Right lobe of liver (tissue), 6 donors: ENCODE measurements around the gene TBXT. TPM values are rescaled to one million over a fixed set of nuclear protein-coding genes. Genes with fewer than 3 reads are reported as not detected.
"Not testable (repeated sequence)": the region's sequence is repeated elsewhere in the genome, so short reads cannot be mapped to it uniquely, and the experiment has no call there.

Experiments used
- ATAC-seq, 4 donors: fragments of 200-7000 bp; cut with Tn5 transposase; one replicate each; pipeline ENCODE4 v1.9.1; 2020; ENCODE audit warnings: mild to moderate bottlenecking in 4 of 4, moderate library complexity in 4 of 4
- DNase-seq, 3 donors: peaks; one replicate each; pipeline ENCODE4 v3.0.0-alpha.2; 2020
- H3K27ac ChIP-seq, 3 donors: fragments of 200-600 bp; one replicate each; pipeline ENCODE4 v1.8.0; 2022
- H3K27me3 ChIP-seq, 2 donors: fragments of 200-600 bp; one replicate each; pipeline ENCODE4 v1.8.0; 2022
- H3K36me3 ChIP-seq, 4 donors: fragments of 200-600 bp; sonication (generic) in 1 of 4; one replicate each; pipeline versions ENCODE4 v1.5.1 to v1.8.0; 2017 to 2022; ENCODE audit warnings: control low read depth in 1 of 4
- H3K4me1 ChIP-seq, 4 donors: fragments of 200-600 bp; sonication (generic) in 1 of 4; one replicate each; pipeline versions ENCODE4 v1.5.1 to v1.8.0; 2017 to 2022; ENCODE audit warnings: control low read depth in 1 of 4
- H3K4me3 ChIP-seq, 3 donors: fragments of 200-600 bp; one replicate each; pipeline ENCODE4 v1.8.0; 2022
- H3K9me3 ChIP-seq, 4 donors: fragments of 200-600 bp; sonication (generic) in 1 of 4; one replicate each; pipeline versions ENCODE4 v1.5.1 to v1.8.0; 2017 to 2022; ENCODE audit warnings: control low read depth in 1 of 4
- POLR2A ChIP-seq: fragments of 450-650 bp; IDR thresholded peaks from one replicate; pipeline ENCODE4 v1.6.1; 2017; ENCODE audit warnings: antibody characterized with exemption, mild to moderate bottlenecking
- WGBS: methylation state at CpG from one replicate; pipeline ENCODE4 v1.1.6; 2018; ENCODE audit warnings: low coverage, low lambda C conversion rate; ENCODE audit not compliant: insufficient coverage; ENCODE audit errors: missing lambda C conversion rate; 5-methylcytosine and 5-hydroxymethylcytosine counted together
- intact Hi-C, 2 donors: fragments of 100-400 bp; cut with DNase I; formaldehyde crosslinking; loops; one replicate each; pipeline versions ENCODE4 v1.11.2 to v1.14.1; 2022
- total RNA-seq, 6 experiments: library from RNA; depleted of rRNA in 2 of 6; stranded (reverse); fragments of >200 nt in 2 of 6; fragmentation: NEBNext Ultra II Directional in 3 of 6; extraction: Animal tissue kit (Norgen Biotek cat#: 25700) in 3 of 6; gene quantifications; one replicate each; pipeline versions ENCODE4 v1.1.0 to v1.2.4, GENCODE V29; 2016 to 2023
- TF ChIP-seq, protein P1 (sequence below), 4 donors: fragments of 200-600 bp in 3 of 4; fragments of 450-650 bp in 1 of 4; IDR thresholded peaks; one replicate each; pipeline versions ENCODE4 v1.5.1 to v1.8.0; 2016 to 2022; ENCODE audit warnings: antibody characterized with exemption in 4 of 4, mild to moderate bottlenecking in 2 of 4
- donor health status: DM: no; HTN: yes; CAD: no.
- donor health status: DM: no; HTN: no; CAD: no.
- donor health status: DM: no; HTN: no; CAD: no.
- donor health status: DM: no; HTN: yes; CAD: no.
- donor health status: DM: no; HTN: yes; CAD: no.

TBXT gene
- total RNA-seq, 6 experiments from 2014 or later: not detected

DNA sequence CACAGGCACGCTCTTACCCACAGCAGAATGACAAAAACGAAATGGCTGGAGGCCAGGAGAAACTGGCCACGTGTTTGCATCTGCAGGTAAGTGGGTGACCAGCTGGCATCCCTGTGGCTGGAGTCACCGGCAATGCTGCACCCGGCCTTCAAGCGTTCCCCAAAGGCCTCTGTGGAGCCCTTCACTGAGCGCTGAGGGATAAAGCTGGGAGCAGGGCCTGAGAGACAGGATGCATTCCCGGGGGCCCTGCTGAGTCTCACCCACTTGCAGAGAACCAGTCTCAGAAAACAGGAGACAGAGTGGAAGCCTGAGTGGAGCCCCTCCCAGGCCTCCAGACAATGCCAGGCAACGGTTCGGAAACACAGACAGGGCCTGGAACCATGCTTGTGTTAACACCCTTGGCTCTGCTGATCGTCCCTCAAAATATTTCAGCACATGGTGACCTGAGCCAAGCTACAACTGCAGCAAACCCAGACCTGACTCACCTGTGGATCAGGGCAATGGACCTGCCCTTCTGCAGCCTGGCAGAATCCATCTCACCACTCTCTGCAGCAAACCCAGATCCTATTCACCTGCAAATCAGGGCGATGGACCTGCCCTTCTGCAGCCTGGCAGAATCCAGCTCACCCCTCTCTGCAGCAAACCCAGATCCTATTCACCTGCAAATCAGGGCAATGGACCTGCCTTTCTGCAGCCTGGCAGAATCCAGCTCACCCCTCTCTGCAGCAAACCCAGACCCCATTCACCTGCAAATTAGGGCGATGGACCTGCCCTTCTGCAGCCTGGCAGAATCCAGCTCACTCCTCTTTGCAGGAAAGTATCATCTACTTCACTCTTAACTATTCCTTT is 39.8 kb downstream of the TBXT start:
- H3K27me3 ChIP-seq: no peaks in the 10 kb centered on the region

DNA sequence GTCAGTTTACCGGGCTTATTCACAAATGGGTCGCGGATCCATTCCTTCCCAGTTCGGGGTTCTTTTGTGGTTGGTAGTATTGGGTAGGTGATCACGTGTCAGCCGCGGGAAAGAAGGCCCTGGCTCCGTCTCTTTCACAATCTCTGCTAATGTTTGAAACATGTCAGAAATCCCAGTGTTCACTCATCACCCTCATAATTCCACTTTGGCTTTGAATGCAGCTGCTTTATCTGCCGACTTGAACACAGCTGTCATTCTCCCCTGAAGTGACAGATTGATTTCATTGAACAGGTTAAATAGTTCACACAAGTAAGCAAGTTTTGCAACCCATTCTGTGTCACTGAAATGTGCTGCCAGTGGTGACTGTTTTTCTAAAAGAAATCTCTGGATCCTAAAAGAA is 44.5 kb downstream of the TBXT start:
- H3K36me3 ChIP-seq, ATAC-seq, H3K9me3 ChIP-seq, H3K4me1 ChIP-seq, H3K27me3 ChIP-seq, H3K27ac ChIP-seq, intact Hi-C loops, DNase-seq, H3K4me3 ChIP-seq: not testable (repeated sequence)
- WGBS: 44% methylated on average over 9 of the region's 9 CpGs

More for the DNA sequence above, 39.8 kb downstream of the TBXT start:
- ATAC-seq: no peak
- DNase-seq: no peak
- Histone ChIP-seq H3K4me3 (no peak overlapping the region), H3K9me3 (no peaks in the 10 kb centered on the region), H3K27ac (no peak overlapping the region), H3K4me1 (no peaks in the 10 kb centered on the region), H3K36me3 (no peaks in the 10 kb centered on the region)
- intact Hi-C loops: no loop called here
- WGBS: 66% methylated on average over 5 of the region's 13 CpGs
- no peak for TF ChIP-seq POLR2A
- TF ChIP-seq, protein P1, sequence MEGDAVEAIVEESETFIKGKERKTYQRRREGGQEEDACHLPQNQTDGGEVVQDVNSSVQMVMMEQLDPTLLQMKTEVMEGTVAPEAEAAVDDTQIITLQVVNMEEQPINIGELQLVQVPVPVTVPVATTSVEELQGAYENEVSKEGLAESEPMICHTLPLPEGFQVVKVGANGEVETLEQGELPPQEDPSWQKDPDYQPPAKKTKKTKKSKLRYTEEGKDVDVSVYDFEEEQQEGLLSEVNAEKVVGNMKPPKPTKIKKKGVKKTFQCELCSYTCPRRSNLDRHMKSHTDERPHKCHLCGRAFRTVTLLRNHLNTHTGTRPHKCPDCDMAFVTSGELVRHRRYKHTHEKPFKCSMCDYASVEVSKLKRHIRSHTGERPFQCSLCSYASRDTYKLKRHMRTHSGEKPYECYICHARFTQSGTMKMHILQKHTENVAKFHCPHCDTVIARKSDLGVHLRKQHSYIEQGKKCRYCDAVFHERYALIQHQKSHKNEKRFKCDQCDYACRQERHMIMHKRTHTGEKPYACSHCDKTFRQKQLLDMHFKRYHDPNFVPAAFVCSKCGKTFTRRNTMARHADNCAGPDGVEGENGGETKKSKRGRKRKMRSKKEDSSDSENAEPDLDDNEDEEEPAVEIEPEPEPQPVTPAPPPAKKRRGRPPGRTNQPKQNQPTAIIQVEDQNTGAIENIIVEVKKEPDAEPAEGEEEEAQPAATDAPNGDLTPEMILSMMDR (IDR thresholded peaks at IDR 0.05): no peak

GRCh38 chr6:166121726-166122125 is 45.9 kb downstream of the TBXT start:
- H3K27ac ChIP-seq: no peak overlapping the region
- WGBS: 69% methylated on average over 7 of the region's 7 CpGs
- no peak for ATAC-seq
- no peak for TF ChIP-seq POLR2A
- TF ChIP-seq, protein P1 (IDR thresholded peaks at IDR 0.05): no peak
- H3K4me3 ChIP-seq: no peak overlapping the region
- intact Hi-C loops: no loop called here
- H3K4me1 ChIP-seq: no peaks in the 10 kb centered on the region
- no peaks in the 10 kb centered on the region for H3K36me3 ChIP-seq
- no peaks in the 10 kb centered on the region for H3K9me3 ChIP-seq
- H3K27me3 ChIP-seq: no peaks in the 10 kb centered on the region
- no peak for DNase-seq

GRCh38 chr6:166119116-166119911 is 48.3 kb downstream of the TBXT start:
- intact Hi-C loops: no loop called here
- Histone ChIP-seq H3K27ac (no peak overlapping the region), H3K36me3 (no peaks in the 10 kb centered on the region), H3K4me3 (no peak overlapping the region), H3K9me3 (no peaks in the 10 kb centered on the region), H3K4me1 (no peaks in the 10 kb centered on the region), H3K27me3 (peaks cover 0 to 3% of the 10 kb centered on the region in 2 donors)
- DNase-seq: no peak
- 50% methylated on average over 4 of the region's 4 CpGs for WGBS
- ATAC-seq: no peak
- TF ChIP-seq, protein P1 (IDR thresholded peaks at IDR 0.05): no peak
- no peak for TF ChIP-seq POLR2A

DNA sequence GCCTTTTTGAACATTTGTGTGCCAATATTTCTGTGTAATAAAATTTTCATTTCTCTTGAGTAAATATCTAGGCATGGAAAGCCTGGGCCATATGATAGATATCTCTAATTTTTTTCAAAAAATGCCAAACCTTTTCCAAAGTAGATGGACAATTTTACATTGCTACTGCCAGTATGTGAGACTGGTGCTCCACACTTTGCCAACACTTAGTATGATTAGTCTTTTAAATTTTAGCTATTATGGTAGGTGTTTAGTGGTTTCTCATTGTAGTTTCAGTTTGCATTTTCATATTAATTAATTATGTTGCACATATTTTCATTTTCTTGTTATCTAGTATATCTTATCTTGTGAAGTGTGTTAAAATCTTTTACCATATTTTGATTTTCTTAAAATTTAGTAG is 52.0 kb downstream of the TBXT start:
- no peak for ATAC-seq
- intact Hi-C loops: no loop called here
- Histone ChIP-seq H3K27me3 (peaks cover 0 to 3% of the 10 kb centered on the region in 2 donors), H3K27ac (no peak overlapping the region), H3K4me3 (no peak overlapping the region), H3K9me3 (no peaks in the 10 kb centered on the region), H3K4me1 (no peaks in the 10 kb centered on the region), H3K36me3 (no peaks in the 10 kb centered on the region)
- TF ChIP-seq, protein P1 (IDR thresholded peaks at IDR 0.05): no peak
- no peak for TF ChIP-seq POLR2A
- no peak for DNase-seq
